ENCODE results near the gene HES5.

The HES5 gene

GRCh38 chr1:2504225-2504948 is 25.7 kb downstream of the HES5 start:
- no peak for TF ChIP-seq CTCF (IDR thresholded peaks at IDR 0.05; ENCODE audit: insufficient read depth, low read length, missing control alignments)
- ChIA-PET POLR2A (no interaction called here), CTCF (no interaction called here)
- no peak overlapping the region for H3K4me3 ChIP-seq (ENCODE audit: low read depth, low read length)
- no peak for DNase-seq (ENCODE audit: low read depth, low spot score)

GRCh38 chr1:2503554-2504224 is 26.4 kb downstream of the HES5 start:
- ChIA-PET POLR2A (no interaction called here), CTCF (no interaction called here)
- H3K4me3 ChIP-seq (ENCODE audit: low read depth, low read length), result no peak overlapping the region
- TF ChIP-seq CTCF (IDR thresholded peaks at IDR 0.05; ENCODE audit: insufficient read depth, low read length, missing control alignments), result no peak
- no peak for DNase-seq (ENCODE audit: low read depth, low spot score)

- CTCF ChIA-PET, result interaction anchor here (1.5 kb wide), 1 partner anchor 12 kb away, joined by 3 read pairs; no protein-coding TSS in a partner anchor
- POLR2A ChIA-PET, result no interaction called here
- H3K4me3 ChIP-seq (ENCODE audit: low read depth, low read length), result no peak overlapping the region
- no peak for DNase-seq (ENCODE audit: low read depth, low spot score)
- no peak for TF ChIP-seq CTCF (IDR thresholded peaks at IDR 0.05; ENCODE audit: insufficient read depth, low read length, missing control alignments)
Observed at GRCh38 chr1:2502661-2503553, 27.2 kb downstream of the HES5 start.

- POLR2A ChIA-PET, result no interaction called here
- CTCF ChIA-PET, result interaction anchor here (1.5 kb wide), 1 partner anchor 13 kb away, joined by 3 read pairs; no protein-coding TSS in a partner anchor
- H3K4me3 ChIP-seq (ENCODE audit: low read depth, low read length), result no peak overlapping the region
- TF ChIP-seq CTCF (IDR thresholded peaks at IDR 0.05; ENCODE audit: insufficient read depth, low read length, missing control alignments), result no peak
- DNase-seq (ENCODE audit: low read depth, low spot score), result no peak
Observed at GRCh38 chr1:2502210-2502609, 27.9 kb downstream of the HES5 start.

- POLR2A ChIA-PET, result no interaction called here
- DNase-seq (ENCODE audit: low read depth, low spot score), result no peak
- TF ChIP-seq CTCF (IDR thresholded peaks at IDR 0.05; ENCODE audit: insufficient read depth, low read length, missing control alignments), result no peak
- H3K4me3 ChIP-seq (ENCODE audit: low read depth, low read length), result no peak overlapping the region
- CTCF ChIA-PET, result interaction anchor here (1.5 kb wide), 1 partner anchor 13 kb away, joined by 3 read pairs; no protein-coding TSS in a partner anchor
Observed at GRCh38 chr1:2501820-2502119, 28.3 kb downstream of the HES5 start.

Data from AG04449 (cell line).